SK-N-SH (cell line): ENCODE data around the gene FKRP.

Experiments used
- CHD2 ChIP-seq: fragments of 150-350 bp; IDR thresholded peaks from 2 replicates; pipeline ENCODE4 v1.6.1; 2018; ENCODE audit warnings: low read length; ENCODE audit not compliant: partially characterized antibody
- EZH2phosphoT487 ChIP-seq: fragments of 200-600 bp; sonication (generic); IDR thresholded peaks from 2 replicates; pipeline ENCODE4 v1.6.1; 2017; ENCODE audit warnings: low read depth, mixed run types, mild to moderate bottlenecking, antibody characterized with exemption, moderate library complexity, borderline replicate concordance
- FOSL2 ChIP-seq: IDR thresholded peaks from 2 replicates; pipeline ENCODE4 v1.4.0; 2012; ENCODE audit warnings: low read depth, mild to moderate bottlenecking, moderate library complexity, borderline replicate concordance
- GATA2 ChIP-seq: sonication (generic); formaldehyde crosslinking; IDR thresholded peaks from 2 replicates; pipeline ENCODE4 v1.5.0; 2020; ENCODE audit warnings: mild to moderate bottlenecking, missing genetic modification reagents
- POLR2AphosphoS5 ChIP-seq: IDR thresholded peaks from 2 replicates; pipeline ENCODE4 v1.6.1; 2012; ENCODE audit warnings: low read depth, low read length
- RXRA ChIP-seq: IDR thresholded peaks from 2 replicates; pipeline ENCODE4 v1.4.0; 2012; ENCODE audit warnings: low read depth, mild to moderate bottlenecking, borderline replicate concordance
- YY1 ChIP-seq: IDR thresholded peaks from 2 replicates; pipeline ENCODE4 v1.4.0; 2012; ENCODE audit warnings: low read depth, mild to moderate bottlenecking
- ZBTB33 ChIP-seq: IDR thresholded peaks from 2 replicates; pipeline ENCODE4 v1.4.0; 2012; ENCODE audit warnings: low read depth, borderline replicate concordance
- TF ChIP-seq, protein P1 (sequence below): fragments of 200-600 bp; sonication (generic); IDR thresholded peaks from 2 replicates; pipeline ENCODE4 v1.6.1; 2017; ENCODE audit warnings: antibody characterized with exemption, mild to moderate bottlenecking, moderate library complexity

DNA sequence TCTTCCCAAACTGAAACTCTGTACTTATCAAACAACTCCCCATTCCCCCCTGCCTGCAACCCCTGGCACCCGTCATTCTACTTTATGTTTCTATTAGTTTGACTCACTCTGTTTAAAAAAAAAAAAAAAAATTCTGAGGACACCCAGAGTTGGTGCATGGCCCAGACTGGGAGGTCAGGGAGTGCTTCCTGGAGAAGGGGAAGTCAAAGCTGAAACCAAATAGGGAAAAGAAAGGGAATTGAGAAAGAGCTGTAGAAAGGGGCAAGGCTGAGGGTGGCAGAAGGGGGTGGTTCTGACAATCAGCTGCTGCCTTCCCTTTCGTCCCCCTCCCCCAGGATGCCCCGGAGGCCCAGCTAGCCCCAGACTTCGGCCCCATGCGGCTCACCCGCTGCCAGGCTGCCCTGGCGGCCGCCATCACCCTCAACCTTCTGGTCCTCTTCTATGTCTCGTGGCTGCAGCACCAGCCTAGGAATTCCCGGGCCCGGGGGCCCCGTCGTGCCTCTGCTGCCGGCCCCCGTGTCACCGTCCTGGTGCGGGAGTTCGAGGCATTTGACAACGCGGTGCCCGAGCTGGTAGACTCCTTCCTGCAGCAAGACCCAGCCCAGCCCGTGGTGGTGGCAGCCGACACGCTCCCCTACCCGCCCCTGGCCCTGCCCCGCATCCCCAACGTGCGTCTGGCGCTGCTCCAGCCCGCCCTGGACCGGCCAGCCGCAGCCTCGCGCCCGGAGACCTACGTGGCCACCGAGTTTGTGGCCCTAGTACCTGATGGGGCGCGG, 9.4 kb downstream of the FKRP start:
- TF ChIP-seq FOSL2 (no peak), EZH2phosphoT487 (no peak), POLR2AphosphoS5 (no peak), YY1 (no peak), CHD2 (no peak), RXRA (no peak), ZBTB33 (no peak), GATA2 (CRISPR knock-in tag) (no peak)
- TF ChIP-seq, protein P1, sequence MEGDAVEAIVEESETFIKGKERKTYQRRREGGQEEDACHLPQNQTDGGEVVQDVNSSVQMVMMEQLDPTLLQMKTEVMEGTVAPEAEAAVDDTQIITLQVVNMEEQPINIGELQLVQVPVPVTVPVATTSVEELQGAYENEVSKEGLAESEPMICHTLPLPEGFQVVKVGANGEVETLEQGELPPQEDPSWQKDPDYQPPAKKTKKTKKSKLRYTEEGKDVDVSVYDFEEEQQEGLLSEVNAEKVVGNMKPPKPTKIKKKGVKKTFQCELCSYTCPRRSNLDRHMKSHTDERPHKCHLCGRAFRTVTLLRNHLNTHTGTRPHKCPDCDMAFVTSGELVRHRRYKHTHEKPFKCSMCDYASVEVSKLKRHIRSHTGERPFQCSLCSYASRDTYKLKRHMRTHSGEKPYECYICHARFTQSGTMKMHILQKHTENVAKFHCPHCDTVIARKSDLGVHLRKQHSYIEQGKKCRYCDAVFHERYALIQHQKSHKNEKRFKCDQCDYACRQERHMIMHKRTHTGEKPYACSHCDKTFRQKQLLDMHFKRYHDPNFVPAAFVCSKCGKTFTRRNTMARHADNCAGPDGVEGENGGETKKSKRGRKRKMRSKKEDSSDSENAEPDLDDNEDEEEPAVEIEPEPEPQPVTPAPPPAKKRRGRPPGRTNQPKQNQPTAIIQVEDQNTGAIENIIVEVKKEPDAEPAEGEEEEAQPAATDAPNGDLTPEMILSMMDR, result no peak
